ENCODE data around the gene NCBP1. TPM values are rescaled to one million over a fixed set of nuclear protein-coding genes. Genes with fewer than 3 reads are reported as not detected.
A peak's percentile ranks its signal among the peaks of the same experiment; 100 is the strongest.

The NCBP1 gene
- total RNA-seq, 2 experiments from 2014 or later: 50.7 to 53.5 TPM

GRCh38 chr9:97659771-97660170, 26.1 kb downstream of the NCBP1 start:
- POLR2A ChIA-PET: interaction anchor here (0.9 kb wide), 3 partner anchors 21 to 596 kb away, joined by 3 to 4 read pairs (median 3); partner anchors contain the start of genes NCBP1 and TSTD2
- peaks cover 93% of the 10 kb centered on the region for H3K36me3 ChIP-seq (ENCODE audit: insufficient read depth, low read length)
- no peaks in the 10 kb centered on the region for H3K27me3 ChIP-seq (ENCODE audit: control insufficient read depth in 1 of 2, insufficient read depth in 2 of 2, low read length in 2 of 2)
- no peak for ATAC-seq (ENCODE audit: poor library complexity)
- H3K27me3 Mint-ChIP-seq: no peaks in the 10 kb centered on the region
- no peak for DNase-seq
- H3K27ac ChIP-seq (ENCODE audit: low read depth in 1 of 2, low read length in 2 of 2): no peak overlapping the region
- no peaks in the 10 kb centered on the region for H3K4me1 ChIP-seq (ENCODE audit: insufficient read depth, low read length)
- peak overlapping the region; percentile 40 for H3K27ac Mint-ChIP-seq
- no peak overlapping the region for H3K4me3 Mint-ChIP-seq
- H3K9me3 ChIP-seq (ENCODE audit: control insufficient read depth in 1 of 2, insufficient read depth in 1 of 2, low read length in 2 of 2): no peaks in the 10 kb centered on the region
- CTCF ChIA-PET: no interaction called here
- peaks cover 16% of the 10 kb centered on the region for H3K4me1 Mint-ChIP-seq (ENCODE audit: low read depth)
- no peaks in the 10 kb centered on the region for H3K9me3 Mint-ChIP-seq
- H3K36me3 Mint-ChIP-seq (ENCODE audit: low read depth): peaks cover 96% of the 10 kb centered on the region
- H3K4me3 ChIP-seq (ENCODE audit: low read length): no peak overlapping the region
- TF ChIP-seq CTCF (IDR thresholded peaks at IDR 0.05): no peak
- intact Hi-C loops (cut with DNase I, micrococcal nuclease): loop anchor here in 1 of 2 experiments (5.0 kb wide), 1 partner anchor 33 kb away; no protein-coding TSS in a partner anchor

- peaks cover 96% of the 10 kb centered on the region for H3K36me3 Mint-ChIP-seq (ENCODE audit: low read depth)
- H3K9me3 ChIP-seq (ENCODE audit: control insufficient read depth in 1 of 2, insufficient read depth in 1 of 2, low read length in 2 of 2): no peaks in the 10 kb centered on the region
- no peak for TF ChIP-seq CTCF (IDR thresholded peaks at IDR 0.05)
- H3K4me1 ChIP-seq (ENCODE audit: insufficient read depth, low read length): no peaks in the 10 kb centered on the region
- peak in 2 of 14 experiments; percentile 11 to 16 for DNase-seq
- H3K27me3 Mint-ChIP-seq: no peaks in the 10 kb centered on the region
- H3K27ac ChIP-seq (ENCODE audit: low read depth in 1 of 2, low read length in 2 of 2): no peak overlapping the region
- H3K4me3 Mint-ChIP-seq: no peak overlapping the region
- CTCF ChIA-PET: no interaction called here
- H3K9me3 Mint-ChIP-seq: no peaks in the 10 kb centered on the region
- H3K4me3 ChIP-seq (ENCODE audit: low read length): no peak overlapping the region
- H3K27me3 ChIP-seq (ENCODE audit: control insufficient read depth in 1 of 2, insufficient read depth in 2 of 2, low read length in 2 of 2): no peaks in the 10 kb centered on the region
- intact Hi-C loops (cut with DNase I, micrococcal nuclease): no loop called here
- peak overlapping the region; percentile 40 for H3K27ac Mint-ChIP-seq
- no peak for ATAC-seq (ENCODE audit: poor library complexity)
- H3K4me1 Mint-ChIP-seq (ENCODE audit: low read depth): peaks cover 16% of the 10 kb centered on the region
- POLR2A ChIA-PET: interaction anchor here (0.9 kb wide), 2 partner anchors 20 to 596 kb away, joined by 3 read pairs; no protein-coding TSS in a partner anchor
- peaks cover 93% of the 10 kb centered on the region for H3K36me3 ChIP-seq (ENCODE audit: insufficient read depth, low read length)
Observed at GRCh38 chr9:97660340-97660739, 26.7 kb downstream of the NCBP1 start.

- Mint-ChIP-seq H3K27me3 (no peaks in the 10 kb centered on the region), H3K4me1 (ENCODE audit: low read depth) (peaks cover 16% of the 10 kb centered on the region), H3K27ac (peak overlapping the region; percentile 28), H3K36me3 (ENCODE audit: low read depth) (peaks cover 96% of the 10 kb centered on the region), H3K4me3 (no peak overlapping the region), H3K9me3 (no peaks in the 10 kb centered on the region)
- no peak for TF ChIP-seq CTCF (IDR thresholded peaks at IDR 0.05)
- intact Hi-C loops (cut with DNase I, micrococcal nuclease): no loop called here
- Histone ChIP-seq H3K27ac (ENCODE audit: low read depth in 1 of 2, low read length in 2 of 2) (no peak overlapping the region), H3K36me3 (ENCODE audit: insufficient read depth, low read length) (peaks cover 92% of the 10 kb centered on the region), H3K4me3 (ENCODE audit: low read length) (no peak overlapping the region), H3K4me1 (ENCODE audit: insufficient read depth, low read length) (no peaks in the 10 kb centered on the region), H3K27me3 (ENCODE audit: control insufficient read depth in 1 of 2, insufficient read depth in 2 of 2, low read length in 2 of 2) (no peaks in the 10 kb centered on the region), H3K9me3 (ENCODE audit: control insufficient read depth in 1 of 2, insufficient read depth in 1 of 2, low read length in 2 of 2) (no peaks in the 10 kb centered on the region)
- ChIA-PET POLR2A (no interaction called here), CTCF (interaction anchor here (0.6 kb wide), 1 partner anchor 199 kb away, joined by 3 read pairs; no protein-coding TSS in a partner anchor)
- DNase-seq (no peak), ATAC-seq (ENCODE audit: poor library complexity) (no peak)
Observed at GRCh38 chr9:97660847-97661246, 27.2 kb downstream of the NCBP1 start.
